HG03039 (cell line): ENCODE data around the gene TEX50.
"Not testable (repeated sequence)": the region's sequence is repeated elsewhere in the genome, so short reads cannot be mapped to it uniquely, and the experiment has no call there.

ENCODE experiments used
- ATAC-seq: cut with Tn5 transposase; IDR thresholded peaks from one replicate; pipeline ENCODE4 v1.9.1; 2021; ENCODE audit warnings: mild to moderate bottlenecking, moderate library complexity; ENCODE audit not compliant: unreplicated experiment

The TEX50 gene, protein sequence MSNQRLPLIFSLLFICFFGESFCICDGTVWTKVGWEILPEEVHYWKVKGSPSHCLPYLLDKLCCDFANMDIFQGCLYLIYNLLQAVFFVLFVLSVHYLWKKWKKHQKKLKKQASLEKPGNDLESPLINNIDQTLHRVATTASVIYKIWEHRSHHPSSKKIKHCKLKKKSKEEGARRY

DNA sequence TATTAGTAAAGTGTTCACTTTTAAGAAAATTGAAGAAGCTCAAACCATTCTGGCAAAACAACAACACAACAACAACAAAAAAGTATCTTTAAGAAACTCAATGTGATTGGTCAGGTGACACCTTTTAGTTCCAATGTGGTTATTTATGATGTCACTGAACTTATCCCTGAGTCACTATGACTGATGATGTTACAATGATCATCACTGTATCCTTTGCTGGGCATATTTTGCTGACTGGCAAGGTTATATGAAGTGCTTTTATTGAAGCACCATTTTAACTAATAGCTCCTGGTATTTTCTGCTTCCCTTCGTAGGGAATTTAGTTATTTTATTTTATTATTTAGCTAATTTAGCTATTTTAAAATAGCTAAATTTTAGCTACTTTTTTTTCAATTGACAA, at the start of gene TEX50:
TEX50 (plus strand) TSS at position 223 of the 400 bp plus-strand sequence. CDS start 184 bp downstream, outside the sequence.
- no peak for ATAC-seq

DNA sequence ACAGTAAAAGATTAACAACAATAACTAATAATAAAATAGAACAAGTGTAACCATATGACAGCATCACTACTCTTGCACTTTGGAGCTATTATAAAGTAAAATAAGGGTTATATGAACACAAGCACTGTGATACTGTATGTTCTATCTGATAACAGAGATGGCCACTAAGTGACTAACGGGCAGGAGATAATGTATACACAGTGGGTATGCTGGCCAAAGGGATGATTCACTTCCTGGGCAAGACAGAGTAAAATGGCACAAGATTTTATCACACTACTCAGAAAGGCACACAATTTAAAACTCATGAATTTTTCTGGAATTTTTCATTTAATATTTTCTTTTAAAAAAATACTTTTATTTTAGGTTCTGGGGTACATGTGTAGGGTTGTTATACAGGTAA, 44.6 kb upstream of the TEX50 start:
- ATAC-seq: no peak

DNA sequence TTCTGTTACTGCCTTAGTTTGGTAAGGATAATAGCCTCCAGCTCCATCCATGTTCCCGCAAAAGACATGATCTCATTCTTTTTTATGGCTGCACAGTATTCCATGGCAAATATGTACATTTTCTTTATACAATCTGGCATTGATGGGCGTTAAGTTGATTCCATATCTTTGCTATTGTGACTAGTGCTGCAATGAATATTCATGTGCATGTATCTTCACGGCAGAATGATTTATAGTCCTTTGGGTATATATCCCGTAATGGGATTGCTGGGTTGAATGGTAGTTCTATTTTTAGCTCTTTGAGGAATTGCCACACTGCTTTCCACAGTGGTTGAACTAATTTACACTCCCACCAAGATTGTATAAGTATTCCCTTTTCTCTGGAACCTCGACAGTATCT, 44.0 kb upstream of the TEX50 start:
- not testable (repeated sequence) for ATAC-seq

DNA sequence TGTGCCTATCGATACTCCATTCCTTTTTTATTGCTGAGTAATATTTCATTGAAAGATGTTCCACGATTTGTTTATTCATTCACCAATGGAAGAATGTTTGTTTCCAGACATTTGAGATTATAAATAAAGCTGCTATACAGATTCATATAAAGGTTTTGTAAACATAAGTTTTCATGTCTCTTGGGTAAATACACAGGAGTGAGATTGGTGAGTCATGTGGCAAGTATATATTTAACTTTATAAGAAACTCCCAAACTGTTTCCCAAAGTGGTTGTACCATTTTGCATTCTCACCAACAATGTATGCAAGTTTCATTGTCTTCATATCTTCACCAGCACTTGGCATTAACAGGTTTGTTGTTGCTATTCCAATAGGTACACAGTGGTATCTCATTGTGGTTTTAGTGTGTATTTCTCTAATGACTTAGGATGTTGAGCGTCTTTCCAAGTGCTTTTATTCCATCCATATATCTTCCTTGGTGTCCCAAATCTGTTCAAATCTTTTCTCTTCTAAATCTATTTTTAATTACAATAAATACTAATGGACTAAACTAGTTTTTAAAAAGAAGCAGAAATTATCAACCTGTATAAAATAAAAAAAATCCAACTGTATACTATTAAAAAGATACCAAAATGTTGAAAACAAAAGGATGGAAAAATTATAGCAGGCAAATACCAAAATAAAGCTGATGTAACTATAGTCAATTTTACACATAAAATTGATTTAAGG, 38.9 kb upstream of the TEX50 start:
- no peak for ATAC-seq

DNA sequence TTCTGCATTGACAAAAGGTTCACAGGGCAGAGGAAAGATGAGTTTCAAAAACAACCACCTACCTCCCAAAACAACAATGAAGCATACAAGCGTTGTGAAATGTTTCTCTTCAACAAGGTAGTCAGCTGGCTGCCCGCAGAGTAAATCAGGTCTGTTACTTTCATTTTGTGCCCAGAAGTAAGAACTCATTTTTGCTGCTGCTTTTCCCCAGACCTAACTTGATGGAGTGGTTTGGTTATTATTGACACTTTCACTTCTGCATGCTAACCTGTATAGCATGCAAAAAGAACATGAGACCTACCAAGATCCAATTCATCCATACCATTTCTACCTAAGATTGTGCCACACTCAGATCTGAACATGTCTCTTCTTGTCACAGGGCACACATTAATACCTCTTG, 33.5 kb upstream of the TEX50 start:
- ATAC-seq: no peak

DNA sequence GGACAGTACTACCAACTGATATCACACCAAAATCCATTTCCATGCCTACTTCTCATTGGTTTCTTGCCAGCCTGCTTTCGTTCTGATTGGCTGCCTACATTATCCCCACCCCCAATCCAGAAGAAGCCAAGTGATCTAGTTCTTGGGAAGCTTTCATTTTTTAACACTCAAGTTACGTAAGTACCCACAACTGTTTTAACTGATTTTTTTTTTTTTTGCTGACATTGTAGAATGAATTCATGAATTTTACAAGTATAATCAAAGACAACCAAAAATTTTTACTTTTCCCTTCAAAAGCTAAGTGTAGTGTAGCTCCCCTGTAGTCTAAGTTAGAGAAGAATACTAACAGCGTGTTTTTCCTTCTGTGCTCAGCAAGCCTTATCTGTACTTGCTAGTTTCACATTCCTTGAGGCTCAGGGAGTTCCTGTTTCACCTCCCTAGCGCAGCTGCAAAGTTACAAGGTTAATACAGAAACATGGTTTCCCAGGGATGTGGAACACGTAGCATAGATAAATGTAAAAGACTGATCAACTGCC, 32.0 kb upstream of the TEX50 start, which contains the start of gene SLC9C2:
SLC9C2 (minus strand) TSS at position 17 of the 536 bp plus-strand sequence. CDS start 1,296 bp downstream, outside the sequence.
- ATAC-seq: no peak

DNA sequence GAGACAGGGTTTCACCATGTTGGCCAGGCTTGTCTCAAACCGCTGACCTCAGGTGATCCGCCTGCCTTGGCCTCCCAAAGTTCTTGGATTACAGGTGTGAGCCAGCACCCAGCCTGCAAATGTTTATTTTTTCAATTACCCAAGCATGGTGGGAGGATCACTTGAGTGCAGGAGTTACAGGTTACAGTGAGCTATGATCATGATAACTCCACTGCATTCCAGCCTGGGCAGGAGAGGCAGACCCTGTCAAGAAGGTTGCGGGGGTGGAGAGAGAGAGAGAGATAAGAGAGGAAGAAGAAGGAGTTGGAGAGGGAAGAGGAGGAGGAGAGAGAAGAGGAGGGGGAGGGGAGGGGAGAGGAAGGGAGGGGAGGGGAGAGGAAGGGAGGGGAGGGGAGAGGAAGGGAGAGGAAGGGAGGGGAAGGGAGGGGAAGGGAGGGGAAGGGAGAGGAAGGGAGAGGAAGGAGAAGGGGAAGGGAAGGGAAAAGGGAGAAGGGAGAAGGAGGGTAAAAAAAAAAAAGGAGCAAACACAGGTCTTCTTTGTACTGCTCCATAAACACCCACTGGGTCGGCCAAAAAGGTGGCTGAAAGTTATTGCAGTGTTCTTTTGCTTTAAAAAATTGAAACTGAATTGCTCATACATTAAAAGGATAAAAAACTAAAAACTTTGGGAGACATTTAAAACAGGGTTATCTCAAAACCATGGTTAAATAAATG, 26.5 kb upstream of the TEX50 start:
- ATAC-seq: no peak

DNA sequence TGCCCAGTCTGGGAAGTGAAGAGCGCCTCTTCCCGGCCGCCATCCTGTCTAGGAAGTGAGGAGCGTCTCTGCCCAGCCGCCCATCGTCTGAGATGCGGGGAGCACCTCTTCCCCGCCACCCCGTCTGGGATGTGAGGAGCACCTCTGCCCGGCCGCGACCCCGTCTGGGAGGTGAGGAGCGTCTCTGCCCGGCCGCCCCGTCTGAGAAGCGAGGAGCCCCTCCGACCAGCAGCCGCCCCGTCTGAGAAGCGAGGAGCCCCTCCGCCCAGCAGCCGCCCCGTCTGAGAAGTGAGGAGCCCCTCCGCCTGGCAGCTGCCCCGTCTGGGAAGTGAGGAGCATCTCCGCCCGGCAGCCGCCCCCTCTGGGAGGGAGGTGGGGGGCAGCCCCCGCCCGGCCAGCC, 22.1 kb upstream of the TEX50 start:
- ATAC-seq: not testable (repeated sequence)

DNA sequence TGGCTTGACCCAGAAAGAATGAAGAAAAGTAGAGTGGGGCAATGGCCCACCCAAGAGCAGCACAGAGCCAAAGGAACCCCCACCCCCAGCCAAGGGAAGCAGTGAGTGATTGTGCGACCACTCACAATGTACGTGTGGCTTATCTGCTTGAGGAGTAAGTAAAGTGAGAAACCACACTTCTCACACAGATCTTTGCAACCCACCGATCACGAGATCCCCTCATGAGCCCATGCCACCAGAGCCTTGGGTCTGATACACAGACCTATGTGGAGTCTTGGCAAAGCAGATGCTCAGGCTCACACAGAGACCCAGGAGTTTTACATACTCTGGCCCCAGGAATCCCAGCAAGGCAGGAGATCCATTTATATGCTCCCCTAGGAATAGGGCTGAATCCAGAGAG, 18.3 kb upstream of the TEX50 start:
- no peak for ATAC-seq

DNA sequence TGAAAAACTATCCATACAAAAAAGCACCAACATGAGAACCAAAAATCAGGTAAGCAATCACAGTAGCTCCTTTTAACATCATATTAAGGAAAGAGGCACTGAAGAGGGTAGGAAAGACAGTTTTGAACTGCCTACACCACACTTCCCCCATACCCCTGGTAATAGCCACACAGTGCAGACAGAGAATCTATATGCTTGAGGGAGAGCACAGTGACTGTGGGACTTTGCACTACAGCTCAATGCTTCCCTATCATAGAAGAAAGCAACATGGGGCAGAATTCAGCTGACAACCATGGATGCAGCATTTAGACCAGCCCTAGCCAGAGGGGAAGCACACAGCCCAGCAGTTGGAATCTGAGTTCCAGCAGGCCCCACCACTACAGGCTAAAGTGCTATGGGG, 7.9 kb upstream of the TEX50 start:
- no peak for ATAC-seq

DNA sequence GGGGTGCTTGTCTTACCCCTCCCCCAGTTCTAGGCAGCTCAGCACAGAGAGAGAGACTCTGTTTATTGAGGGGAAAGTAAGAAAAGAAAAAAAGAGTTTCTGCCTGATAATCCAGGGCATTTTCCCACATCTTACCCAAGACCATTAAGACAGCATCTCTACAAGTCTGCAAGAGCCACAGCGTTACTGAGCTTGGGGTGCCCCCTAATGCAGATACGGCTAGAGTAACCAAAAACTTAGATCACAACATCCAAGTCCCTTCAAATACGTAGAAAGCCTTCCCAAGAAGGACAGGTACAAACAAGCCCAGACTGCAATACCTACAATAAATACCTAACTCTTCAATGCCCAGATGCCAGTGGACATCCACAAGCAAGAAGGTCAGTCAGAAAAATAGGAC, 6.2 kb upstream of the TEX50 start:
- ATAC-seq: no peak

DNA sequence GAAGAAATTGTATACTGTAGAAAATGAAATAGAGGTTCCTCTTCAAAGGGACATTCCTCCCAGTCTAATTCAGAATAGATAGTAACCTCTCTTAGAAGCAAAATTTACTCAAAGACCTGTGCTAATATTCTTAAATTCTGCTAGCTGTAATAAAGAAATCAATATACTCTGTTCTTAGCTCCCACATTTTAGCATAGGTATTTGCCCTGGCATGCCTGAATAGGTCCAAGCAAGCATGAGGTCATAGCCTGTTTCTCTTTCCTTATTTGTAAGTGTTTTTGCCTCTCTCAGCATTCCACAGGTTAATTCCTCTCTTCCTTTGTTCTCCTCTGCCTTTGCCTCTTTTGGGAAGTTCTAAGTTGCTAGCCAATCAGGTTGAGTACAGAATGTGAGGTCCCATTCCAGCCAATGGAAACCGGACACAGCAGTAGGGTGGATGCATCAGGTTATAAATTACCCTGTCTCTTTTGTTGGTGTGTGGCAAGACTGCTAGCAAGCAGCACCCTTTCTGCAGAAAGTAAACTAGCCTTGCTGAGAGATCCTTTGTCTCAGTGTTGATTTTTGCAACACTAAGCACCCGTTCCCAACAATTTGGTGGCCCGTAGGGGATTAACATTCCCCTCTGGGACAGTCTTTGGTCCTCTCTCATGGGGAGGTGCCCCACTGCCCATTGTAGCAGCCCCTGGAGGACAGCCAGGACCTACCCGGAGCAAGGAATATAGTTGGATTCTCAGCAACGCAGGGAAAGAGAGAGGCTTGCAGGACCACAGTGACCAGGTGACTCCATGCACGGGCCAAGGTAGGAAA, 2.3 kb downstream of the TEX50 start:
- ATAC-seq: not testable (repeated sequence)

DNA sequence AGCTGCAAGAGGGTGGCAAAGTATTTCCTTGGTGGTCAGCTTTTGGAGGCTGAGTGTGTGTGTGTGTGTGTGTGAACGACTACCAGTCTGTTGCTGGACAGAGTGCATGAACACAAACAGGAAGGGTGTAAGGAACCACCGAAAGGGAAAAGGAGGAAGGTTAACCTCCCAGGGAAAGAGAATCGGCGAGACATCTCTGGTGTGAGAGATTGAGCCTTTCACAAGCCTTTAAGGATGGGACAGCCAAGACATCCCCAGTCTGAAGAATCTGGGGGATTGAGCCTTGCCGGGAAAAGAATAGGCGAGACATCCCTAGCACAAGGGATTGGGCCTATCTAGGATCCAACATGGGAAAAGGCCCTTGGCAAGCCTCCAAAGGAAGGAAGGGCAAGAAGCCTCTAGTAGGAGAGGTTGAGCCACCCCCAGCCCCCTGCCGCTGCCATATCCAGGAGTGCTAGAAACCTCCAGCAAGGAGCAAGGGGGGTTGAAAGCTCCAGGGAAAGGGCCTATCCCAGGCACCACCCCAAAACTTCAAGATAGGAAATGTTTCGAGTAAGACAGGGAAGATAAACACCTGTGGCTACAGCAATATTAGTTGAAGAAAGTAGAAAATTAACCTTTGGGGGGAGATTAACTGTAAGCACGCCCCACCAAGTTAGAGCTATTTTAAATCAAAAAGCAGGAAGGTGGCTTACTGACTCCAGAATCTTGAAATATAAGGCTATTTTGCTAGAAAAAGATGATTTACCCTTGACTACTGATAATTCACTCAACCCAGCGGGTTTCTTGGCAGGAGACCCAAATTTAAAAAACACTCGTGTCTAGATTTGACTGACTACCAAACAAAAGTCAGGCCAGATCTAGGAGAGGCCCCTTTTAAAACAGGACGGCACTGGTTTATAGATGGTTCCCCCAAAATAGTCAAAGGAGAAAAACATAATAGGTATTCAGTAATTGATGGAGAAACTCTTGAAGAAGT, 3.2 kb downstream of the TEX50 start:
- no peak for ATAC-seq

DNA sequence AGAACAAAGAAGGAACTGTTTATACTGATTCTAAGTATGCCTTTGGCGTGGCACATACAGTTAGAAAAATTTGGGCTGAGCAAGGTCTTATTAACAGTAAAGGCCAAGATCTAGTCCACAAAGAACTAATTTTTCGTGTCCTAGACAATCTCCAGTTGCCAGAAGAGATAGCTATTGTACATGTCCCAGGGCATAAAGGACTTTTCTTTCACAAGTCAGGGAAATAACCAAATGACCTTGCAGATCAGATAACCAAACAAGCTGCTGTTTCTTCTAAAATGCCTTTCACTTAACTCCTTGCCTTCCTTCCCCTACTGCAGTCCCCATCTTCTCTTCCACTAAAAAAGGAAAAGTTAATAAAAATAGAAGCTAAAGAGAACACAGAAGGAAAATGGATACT, 4.0 kb downstream of the TEX50 start:
- ATAC-seq: no peak

DNA sequence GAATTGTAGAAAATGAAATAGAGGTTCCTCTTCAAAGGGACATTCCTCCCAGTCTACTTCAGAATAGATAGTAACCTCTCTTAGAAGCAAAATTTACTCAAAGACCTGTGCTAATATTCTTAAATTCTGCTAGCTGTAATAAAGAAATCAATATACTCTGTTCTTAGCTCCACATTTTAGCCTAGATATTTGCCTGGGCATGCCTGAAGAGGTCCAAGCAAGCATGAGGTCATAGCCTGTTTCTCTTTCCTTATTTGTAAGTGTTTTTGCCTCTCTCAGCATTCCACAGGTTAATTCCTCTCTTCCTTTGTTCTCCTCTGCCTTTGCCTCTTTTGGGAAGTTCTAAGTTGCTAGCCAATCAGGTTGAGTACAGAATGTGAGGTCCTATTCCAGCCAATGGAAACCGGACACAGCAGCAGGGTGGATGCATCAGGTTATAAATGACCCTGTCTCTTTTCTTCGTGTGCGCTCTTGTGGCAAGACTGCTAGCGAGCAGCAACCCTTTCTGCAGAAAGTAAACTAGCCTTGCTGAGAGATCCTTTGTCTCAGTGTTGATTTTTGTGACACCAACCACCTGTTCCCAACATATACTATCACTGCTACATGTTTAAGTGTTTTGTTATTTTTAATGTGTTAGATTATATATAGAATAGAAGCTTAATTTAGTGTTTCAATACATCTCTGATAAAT, 7.5 kb downstream of the TEX50 start:
- ATAC-seq: not testable (repeated sequence)

DNA sequence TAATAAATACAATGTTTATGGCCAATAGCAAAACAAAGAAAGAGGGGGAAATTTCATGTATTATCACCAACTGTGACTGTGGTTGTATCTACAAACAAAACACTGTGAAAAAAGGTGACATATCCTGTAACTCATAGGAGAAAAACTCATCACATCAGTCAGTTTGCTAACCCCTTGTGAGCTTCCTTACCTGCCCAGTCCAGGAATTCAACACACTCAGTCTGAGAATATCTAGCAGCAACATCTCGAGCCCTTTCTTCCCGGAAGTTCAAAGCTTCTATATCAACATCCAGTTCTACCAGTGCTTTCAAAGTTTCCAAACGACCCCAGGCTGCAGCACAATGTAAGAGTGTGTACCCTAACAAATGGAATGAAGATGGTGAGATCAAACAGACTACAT, 11.5 kb downstream of the TEX50 start:
- ATAC-seq: no peak

DNA sequence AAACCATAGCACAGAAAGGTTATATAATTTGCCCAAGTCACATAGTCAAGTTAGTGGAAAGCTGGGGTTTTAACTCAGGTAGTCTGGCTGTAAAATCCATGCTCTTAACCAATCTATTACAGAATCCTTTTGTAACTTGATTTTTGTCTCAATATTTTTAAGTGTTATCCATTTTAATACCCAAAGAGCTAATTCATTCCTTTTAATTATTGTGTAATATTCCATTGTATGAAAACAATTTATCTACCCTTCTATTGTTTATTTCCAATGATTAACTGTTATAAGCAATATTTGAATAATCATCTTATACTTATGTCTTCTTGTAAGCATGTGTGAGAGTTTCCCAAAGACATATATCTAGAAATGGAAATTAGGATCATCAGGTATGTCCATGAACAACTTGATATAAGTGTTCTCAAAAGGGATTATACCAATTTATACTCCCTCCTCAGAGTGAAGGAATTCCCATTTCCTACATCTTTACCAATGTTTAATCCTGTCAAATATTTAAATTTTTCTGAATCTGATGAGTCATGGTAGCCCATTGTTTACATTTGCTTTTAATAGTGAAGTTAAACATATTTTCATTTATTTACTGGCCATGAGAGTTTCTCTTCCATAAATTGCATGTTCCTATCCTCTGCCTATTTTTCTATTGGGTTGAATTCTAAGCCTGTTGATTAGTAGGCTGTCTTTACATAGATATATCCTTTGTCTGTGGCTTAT, 13.9 kb downstream of the TEX50 start:
- ATAC-seq: no peak

DNA sequence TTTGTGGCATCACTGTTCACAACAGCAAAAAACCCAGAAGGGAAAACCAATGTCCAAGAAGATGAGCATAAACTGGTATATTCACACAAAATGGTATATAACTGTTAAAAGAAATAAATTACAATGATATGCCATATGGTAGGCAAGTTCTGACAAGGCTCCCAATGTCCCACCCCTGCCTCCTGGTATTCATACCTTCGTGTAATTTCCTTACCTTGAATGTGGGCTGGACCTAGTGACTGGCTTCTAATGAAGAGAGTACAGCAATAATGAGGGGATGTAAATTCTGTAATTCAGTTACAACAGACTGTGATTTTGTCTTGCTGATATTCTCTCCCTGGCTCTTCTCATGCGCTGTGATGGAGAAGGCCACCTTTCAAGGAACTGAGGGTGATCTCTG, 25.2 kb downstream of the TEX50 start:
- ATAC-seq: no peak
